OCI-LY7 (cell line): ENCODE measurements around the gene RBP5.

Experiments used
- EZH2phosphoT487 ChIP-seq: fragments of 200-600 bp; sonication (generic); IDR thresholded peaks from 2 replicates; pipeline ENCODE4 v1.6.1; 2018; ENCODE audit warnings: low read depth, borderline replicate concordance, mild to moderate bottlenecking, mixed run types, antibody characterized with exemption, low read length, moderate library complexity, mixed read lengths
- TF ChIP-seq, protein P1 (sequence below): fragments of 200-600 bp; sonication (generic); conservative IDR thresholded peaks from 2 replicates; pipeline ENCODE4 v1.5.1; 2014; ENCODE audit warnings: mild to moderate bottlenecking, antibody characterized with exemption, low read length, moderate library complexity, mixed read lengths

DNA sequence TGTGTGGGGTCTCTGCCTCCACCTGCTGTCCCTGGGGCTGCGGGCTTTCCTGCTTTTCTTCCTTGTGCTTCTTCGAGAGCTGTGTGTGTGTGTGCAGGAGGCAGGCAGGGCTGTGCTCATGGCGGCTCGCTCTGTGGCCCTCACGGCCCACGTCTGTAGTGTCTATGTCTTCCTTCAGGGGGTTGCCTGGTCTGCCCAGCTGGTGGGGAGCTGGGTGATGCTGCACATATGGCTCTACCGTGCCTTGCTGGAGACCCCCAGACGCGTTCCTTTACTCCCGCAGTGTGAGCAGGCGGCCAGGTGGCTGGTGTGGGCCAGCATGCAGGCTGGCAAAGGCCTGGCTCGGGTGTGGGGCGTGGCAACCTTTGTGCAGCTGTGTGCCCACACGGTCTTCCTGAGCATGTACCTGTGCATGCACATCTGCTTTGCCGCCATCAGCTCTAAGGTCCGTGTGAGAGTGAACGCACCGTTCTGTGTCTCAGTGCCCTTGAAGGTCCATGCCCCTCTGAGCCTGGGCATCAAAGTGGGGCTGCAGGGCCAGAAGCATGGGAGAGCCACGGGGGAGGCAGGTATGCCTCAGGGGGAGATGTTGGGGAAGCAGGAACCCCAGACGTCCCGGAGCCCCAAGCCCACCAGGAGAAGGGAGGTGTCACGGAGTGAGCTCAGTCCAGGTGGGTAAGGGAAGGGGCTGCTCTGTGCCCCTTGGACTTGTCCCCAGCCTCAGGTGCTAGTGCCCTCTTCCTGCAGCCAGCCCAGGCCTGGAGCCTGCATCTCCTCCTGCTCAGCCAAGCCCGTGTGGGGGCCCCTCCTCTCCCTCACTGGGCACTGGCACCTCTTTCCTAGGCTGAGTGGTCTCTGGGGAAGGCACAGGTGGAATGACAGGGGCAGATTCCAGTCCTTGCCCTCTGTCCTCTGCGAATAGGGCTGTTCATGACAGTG lies 27.8 kb upstream of the RBP5 start:
- TF ChIP-seq, protein P1, sequence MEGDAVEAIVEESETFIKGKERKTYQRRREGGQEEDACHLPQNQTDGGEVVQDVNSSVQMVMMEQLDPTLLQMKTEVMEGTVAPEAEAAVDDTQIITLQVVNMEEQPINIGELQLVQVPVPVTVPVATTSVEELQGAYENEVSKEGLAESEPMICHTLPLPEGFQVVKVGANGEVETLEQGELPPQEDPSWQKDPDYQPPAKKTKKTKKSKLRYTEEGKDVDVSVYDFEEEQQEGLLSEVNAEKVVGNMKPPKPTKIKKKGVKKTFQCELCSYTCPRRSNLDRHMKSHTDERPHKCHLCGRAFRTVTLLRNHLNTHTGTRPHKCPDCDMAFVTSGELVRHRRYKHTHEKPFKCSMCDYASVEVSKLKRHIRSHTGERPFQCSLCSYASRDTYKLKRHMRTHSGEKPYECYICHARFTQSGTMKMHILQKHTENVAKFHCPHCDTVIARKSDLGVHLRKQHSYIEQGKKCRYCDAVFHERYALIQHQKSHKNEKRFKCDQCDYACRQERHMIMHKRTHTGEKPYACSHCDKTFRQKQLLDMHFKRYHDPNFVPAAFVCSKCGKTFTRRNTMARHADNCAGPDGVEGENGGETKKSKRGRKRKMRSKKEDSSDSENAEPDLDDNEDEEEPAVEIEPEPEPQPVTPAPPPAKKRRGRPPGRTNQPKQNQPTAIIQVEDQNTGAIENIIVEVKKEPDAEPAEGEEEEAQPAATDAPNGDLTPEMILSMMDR, result no peak
- no peak for TF ChIP-seq EZH2phosphoT487
